ENCODE results near the gene ZNF175.

DNA sequence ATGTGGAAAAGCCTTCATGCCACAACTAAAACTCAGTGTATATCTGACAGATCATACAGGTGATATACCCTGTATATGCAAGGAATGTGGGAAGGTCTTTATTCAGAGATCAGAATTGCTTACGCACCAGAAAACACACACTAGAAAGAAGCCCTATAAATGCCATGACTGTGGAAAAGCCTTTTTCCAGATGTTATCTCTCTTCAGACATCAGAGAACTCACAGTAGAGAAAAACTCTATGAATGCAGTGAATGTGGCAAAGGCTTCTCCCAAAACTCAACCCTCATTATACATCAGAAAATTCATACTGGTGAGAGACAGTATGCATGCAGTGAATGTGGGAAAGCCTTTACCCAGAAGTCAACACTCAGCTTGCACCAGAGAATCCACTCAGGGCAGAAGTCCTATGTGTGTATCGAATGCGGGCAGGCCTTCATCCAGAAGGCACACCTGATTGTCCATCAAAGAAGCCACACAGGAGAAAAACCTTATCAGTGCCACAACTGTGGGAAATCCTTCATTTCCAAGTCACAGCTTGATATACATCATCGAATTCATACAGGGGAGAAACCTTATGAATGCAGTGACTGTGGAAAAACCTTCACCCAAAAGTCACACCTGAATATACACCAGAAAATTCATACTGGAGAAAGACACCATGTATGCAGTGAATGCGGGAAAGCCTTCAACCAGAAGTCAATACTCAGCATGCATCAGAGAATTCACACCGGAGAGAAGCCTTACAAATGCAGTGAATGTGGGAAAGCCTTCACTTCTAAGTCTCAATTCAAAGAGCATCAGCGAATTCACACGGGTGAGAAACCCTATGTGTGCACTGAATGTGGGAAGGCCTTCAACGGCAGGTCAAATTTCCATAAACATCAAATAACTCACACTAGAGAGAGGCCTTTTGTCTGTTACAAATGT, 16.4 kb downstream of the ZNF175 start:
- TF ChIP-seq, protein P1, sequence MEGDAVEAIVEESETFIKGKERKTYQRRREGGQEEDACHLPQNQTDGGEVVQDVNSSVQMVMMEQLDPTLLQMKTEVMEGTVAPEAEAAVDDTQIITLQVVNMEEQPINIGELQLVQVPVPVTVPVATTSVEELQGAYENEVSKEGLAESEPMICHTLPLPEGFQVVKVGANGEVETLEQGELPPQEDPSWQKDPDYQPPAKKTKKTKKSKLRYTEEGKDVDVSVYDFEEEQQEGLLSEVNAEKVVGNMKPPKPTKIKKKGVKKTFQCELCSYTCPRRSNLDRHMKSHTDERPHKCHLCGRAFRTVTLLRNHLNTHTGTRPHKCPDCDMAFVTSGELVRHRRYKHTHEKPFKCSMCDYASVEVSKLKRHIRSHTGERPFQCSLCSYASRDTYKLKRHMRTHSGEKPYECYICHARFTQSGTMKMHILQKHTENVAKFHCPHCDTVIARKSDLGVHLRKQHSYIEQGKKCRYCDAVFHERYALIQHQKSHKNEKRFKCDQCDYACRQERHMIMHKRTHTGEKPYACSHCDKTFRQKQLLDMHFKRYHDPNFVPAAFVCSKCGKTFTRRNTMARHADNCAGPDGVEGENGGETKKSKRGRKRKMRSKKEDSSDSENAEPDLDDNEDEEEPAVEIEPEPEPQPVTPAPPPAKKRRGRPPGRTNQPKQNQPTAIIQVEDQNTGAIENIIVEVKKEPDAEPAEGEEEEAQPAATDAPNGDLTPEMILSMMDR (IDR thresholded peaks at IDR 0.05) = no peak
- no peak for TF ChIP-seq POLR2A (IDR thresholded peaks at IDR 0.05)

Measured in testis (tissue), 2 donors.